ENCODE results near the gene ATG2A. TPM values are rescaled to one million over a fixed set of nuclear protein-coding genes. Genes with fewer than 3 reads are reported as not detected.

ATG2A gene
- total and polyA plus RNA-seq, 9 of the 15 experiments (the other 6 are each of a cell fraction or from before 2014, with no cell fraction given): 0.25 to 45.9 (median 5.2) TPM

GRCh38 chr11:64887757-64888405, 29.1 kb downstream of the ATG2A start (continued):
- TF ChIP-seq HOMEZ (CRISPR knock-in tag; IDR thresholded peaks at IDR 0.05) (no peak), SMAD4 (CRISPR knock-in tag; conservative IDR thresholded peaks at IDR 0.05) (peak; percentile 73), MTA3 (IDR thresholded peaks at IDR 0.05; ENCODE audit: borderline replicate concordance) (peak; percentile 75; the same call in 1 of the 2 replicates), SMARCE1 (IDR thresholded peaks at IDR 0.05) (0 out of 2 replicates have a peak, but pooled peaks have one; percentile 38), NR4A1 (CRISPR knock-in tag; IDR thresholded peaks at IDR 0.05) (no peak), NR4A1 (tag; IDR thresholded peaks at IDR 0.05) (no peak), ZBTB17 (CRISPR knock-in tag; IDR thresholded peaks at IDR 0.05) (0 out of 2 replicates have a peak, but pooled peaks have one; percentile 38), NFYB (IDR thresholded peaks at IDR 0.05; ENCODE audit: extremely low read depth, insufficient read length) (no peak), ARNT (IDR thresholded peaks at IDR 0.05) (no peak), KLF1 (tag; IDR thresholded peaks at IDR 0.05) (no peak), ZNF589 (CRISPR knock-in tag; IDR thresholded peaks at IDR 0.05; ENCODE audit: low read depth) (0 out of 2 replicates have a peak, but pooled peaks have one; percentile 4), ZNF717 (CRISPR knock-in tag; IDR thresholded peaks at IDR 0.05) (no peak), SRSF9 (IDR thresholded peaks at IDR 0.05; ENCODE audit: borderline replicate concordance, low read depth, low read length) (no peak), SUPT5H (IDR thresholded peaks at IDR 0.05) (peak; percentile 39; the same call in 1 of the 2 replicates), RFX7 (CRISPR knock-in tag; IDR thresholded peaks at IDR 0.05) (no peak), NR2F6 (CRISPR knock-in tag; IDR thresholded peaks at IDR 0.05) (no peak), ZNF785 (CRISPR knock-in tag; IDR thresholded peaks at IDR 0.05) (no peak)
- TF ChIP-seq, protein P1, sequence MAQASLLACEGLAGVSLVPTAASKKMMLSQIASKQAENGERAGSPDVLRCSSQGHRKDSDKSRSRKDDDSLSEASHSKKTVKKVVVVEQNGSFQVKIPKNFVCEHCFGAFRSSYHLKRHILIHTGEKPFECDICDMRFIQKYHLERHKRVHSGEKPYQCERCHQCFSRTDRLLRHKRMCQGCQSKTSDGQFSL (CRISPR knock-in tag; IDR thresholded peaks at IDR 0.05): peak; percentile 82; the same call in 1 of the 2 replicates
- TF ChIP-seq, protein P1 (tag; IDR thresholded peaks at IDR 0.05): peak in 1 of 2 experiments; percentile 67; a peak in 1 of 4 replicates
- TF ChIP-seq, protein P2, sequence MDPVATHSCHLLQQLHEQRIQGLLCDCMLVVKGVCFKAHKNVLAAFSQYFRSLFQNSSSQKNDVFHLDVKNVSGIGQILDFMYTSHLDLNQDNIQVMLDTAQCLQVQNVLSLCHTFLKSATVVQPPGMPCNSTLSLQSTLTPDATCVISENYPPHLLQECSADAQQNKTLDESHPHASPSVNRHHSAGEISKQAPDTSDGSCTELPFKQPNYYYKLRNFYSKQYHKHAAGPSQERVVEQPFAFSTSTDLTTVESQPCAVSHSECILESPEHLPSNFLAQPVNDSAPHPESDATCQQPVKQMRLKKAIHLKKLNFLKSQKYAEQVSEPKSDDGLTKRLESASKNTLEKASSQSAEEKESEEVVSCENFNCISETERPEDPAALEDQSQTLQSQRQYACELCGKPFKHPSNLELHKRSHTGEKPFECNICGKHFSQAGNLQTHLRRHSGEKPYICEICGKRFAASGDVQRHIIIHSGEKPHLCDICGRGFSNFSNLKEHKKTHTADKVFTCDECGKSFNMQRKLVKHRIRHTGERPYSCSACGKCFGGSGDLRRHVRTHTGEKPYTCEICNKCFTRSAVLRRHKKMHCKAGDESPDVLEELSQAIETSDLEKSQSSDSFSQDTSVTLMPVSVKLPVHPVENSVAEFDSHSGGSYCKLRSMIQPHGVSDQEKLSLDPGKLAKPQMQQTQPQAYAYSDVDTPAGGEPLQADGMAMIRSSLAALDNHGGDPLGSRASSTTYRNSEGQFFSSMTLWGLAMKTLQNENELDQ (CRISPR knock-in tag; IDR thresholded peaks at IDR 0.05; ENCODE audit: borderline replicate concordance): 0 out of 2 replicates have a peak, but pooled peaks have one; percentile 72
- TF ChIP-seq, protein P3, sequence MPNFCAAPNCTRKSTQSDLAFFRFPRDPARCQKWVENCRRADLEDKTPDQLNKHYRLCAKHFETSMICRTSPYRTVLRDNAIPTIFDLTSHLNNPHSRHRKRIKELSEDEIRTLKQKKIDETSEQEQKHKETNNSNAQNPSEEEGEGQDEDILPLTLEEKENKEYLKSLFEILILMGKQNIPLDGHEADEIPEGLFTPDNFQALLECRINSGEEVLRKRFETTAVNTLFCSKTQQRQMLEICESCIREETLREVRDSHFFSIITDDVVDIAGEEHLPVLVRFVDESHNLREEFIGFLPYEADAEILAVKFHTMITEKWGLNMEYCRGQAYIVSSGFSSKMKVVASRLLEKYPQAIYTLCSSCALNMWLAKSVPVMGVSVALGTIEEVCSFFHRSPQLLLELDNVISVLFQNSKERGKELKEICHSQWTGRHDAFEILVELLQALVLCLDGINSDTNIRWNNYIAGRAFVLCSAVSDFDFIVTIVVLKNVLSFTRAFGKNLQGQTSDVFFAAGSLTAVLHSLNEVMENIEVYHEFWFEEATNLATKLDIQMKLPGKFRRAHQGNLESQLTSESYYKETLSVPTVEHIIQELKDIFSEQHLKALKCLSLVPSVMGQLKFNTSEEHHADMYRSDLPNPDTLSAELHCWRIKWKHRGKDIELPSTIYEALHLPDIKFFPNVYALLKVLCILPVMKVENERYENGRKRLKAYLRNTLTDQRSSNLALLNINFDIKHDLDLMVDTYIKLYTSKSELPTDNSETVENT (CRISPR knock-in tag; IDR thresholded peaks at IDR 0.05): 0 out of 2 replicates have a peak, but pooled peaks have one; percentile 17

Data from K562 (cell line).